Embryonic facial prominence (tissue), 1 donor: ENCODE measurements around the gene DDX25.

Experiments
- DNase-seq: peaks from one replicate; pipeline ENCODE4 v3.0.0-alpha.2; 2016; ENCODE audit errors: extremely low spot score

The DDX25 gene

DNA sequence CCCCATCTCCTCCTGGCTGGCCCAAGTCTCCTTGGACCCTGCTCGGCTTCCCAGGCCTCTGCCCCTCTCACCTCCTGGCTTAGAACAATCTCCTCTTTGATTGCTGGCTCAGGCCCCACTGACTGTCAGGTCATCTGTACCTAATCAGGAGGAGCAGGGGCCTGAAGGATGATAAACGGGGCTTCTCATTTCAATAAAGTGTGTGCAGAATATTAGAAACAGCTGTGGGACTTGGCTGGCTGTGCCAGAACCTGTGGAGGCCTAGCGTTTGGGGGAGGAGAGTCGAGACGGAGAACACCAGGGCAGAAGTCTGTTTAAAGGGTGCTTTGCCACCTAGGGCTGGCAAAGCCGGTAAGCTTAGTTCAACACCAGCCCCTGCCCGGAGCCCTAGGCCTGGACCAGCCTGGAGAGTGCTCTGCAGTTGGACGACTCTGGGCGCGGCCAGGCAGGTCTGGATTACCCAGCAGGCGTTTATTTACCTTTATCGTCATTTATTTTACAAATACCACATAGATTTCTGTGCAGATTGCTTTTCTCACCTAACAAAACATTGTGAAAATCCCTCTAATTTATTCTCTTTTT, 31.4 kb downstream of the DDX25 start:
- DNase-seq = peak; percentile 72

GRCh38 chr11:125938418-125938817, 34.1 kb downstream of the DDX25 start:
- DNase-seq = no peak

- no peak for DNase-seq
Measured at GRCh38 chr11:125939081-125939521, 34.8 kb downstream of the DDX25 start.

DNA sequence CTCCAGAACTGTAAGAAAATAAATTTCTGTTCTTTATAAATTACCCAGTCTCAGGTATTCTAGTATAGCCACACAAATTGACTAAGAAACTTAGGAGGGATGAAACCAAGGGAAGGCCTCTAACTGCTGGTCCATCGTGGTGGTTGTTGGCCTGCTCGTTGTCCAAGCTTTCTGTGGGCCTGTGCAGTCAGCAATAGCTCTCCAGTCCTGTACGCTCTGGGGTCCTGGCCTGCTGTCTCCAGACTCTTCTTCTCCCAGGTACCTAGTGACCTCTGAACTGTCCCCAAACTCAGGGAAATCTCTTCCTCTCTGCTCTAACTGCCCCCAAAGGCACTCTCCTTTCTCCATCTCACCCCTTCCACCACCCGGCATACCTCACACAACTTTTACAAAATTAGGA, 35.8 kb downstream of the DDX25 start:
- no peak for DNase-seq

DNA sequence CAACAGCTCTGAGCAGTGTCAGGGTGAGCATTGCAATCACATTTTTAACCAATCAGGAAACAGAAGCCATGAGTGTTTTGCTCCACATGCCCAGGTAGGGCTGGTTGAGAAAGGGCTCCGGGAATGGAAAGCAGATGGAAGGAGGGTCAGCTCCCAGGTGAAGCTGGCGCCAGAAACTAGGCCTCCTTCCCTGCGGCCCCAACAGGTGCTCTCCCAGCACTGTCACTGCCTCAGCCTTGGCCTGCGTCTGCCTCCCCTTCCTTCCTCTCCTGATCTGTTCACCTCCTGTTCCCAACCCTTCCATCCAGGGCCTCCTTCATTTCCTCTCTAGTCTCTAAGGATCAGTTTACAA, 36.9 kb downstream of the DDX25 start:
- DNase-seq = no peak

DNA sequence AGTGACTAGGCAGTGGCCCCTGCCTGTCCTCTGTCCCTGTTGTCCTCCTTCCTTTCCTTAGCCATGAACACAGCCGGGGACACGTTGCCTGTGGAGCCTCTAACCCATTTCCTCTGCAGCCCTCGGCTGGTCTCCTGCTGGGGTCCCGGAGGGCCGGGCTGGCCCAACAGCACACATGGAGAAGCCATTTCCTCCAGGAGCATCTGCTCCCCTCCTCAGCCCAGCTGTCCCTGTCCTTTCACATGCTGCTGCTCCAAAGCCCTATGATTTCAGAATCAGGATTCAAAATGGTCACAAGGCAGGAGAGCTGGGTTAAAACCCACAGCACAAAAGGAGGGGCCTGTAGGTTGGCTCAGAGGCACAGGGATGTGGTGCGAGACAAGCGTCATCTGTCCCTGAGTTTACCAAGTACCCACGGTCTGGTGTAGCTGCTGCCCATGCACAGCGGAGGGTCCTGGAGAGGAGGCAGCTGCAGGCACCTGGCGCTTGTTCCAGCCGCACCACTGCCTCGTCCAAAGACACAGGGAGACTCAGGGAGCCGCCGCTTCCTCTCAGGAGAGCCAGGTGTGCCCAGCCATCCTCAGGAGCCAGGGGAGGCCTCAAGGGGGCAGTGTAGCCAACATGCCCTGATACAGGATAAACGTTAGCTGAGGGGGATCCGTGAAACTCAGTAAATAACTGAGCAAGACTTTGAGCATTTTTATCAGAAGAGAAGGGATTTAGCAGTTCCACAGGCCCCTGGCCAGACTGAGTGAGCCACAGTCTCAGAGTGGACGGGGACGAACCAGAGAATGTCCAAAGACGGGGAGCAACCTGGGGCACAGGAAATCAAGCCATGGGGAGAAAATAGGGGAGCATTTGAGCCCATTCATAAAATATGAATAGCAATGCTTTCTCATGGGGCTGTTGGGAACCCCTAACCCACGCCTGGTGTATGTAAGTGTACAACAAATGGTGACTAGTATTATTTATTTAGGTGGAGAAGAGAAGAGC, 37.6 kb downstream of the DDX25 start:
- DNase-seq = no peak

DNA sequence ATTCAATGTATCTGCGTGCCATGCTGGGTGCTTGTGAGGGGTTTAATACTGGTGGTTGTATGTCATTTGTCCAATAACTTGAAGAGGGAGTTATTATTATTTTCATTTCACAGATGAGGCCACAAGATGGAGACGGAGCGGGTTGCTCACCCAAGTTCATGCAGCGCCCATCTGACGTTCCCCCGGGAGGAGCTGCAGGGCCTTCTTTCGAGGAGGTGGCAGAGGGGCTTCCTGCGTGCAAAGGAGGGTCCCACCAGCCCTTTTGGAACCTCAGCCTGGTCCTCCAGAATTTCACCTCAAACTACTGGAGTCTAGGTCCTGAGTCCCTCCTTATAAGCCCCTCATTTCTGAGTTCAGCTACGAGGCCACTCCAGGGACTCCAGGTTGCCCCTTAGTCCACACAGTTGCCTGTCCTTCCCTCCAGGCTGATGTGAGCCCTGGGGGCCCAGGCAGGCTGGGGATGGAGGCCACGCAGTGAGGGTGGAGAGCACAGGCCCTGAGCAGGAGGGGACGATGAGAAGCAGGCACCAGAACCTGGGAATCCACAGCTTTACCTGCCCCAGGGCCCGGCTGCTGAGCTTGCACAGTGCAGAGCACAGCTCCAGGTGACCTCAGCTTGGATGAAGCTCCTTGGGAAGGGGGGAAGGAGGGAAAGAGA, 38.6 kb downstream of the DDX25 start:
- DNase-seq = no peak

DNA sequence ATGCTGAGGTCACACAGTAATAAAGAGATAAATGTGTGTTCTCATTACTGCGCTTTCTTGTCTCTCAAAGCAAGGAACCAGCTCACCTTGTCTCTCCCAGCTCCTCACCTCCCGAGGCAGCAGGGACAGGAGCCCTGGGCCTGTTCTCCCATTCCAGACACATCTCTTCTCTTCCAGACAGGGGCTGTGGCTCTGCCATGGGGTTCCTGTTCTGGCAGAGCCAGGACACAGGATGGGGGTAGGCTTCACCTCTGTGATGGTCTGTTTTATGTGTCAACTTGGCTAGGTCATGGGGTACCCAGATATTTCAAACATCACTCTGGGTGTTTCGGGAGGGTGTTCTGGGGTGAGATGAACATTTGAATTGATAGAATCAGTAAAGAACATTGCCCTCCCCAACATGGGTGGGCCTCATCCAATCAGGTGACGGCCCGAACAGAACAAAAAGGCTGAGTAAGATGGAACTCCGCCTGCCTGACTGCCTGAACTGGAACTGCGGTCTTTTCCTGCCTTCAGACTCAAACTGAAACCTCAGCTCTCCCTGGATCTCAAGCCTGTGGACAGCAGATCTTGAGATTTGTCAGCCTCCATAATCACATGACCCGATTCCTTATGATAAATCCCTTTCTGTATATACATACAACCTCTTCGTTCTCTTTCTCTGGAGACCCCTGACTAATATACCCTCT, 39.5 kb downstream of the DDX25 start:
- DNase-seq = no peak

DNA sequence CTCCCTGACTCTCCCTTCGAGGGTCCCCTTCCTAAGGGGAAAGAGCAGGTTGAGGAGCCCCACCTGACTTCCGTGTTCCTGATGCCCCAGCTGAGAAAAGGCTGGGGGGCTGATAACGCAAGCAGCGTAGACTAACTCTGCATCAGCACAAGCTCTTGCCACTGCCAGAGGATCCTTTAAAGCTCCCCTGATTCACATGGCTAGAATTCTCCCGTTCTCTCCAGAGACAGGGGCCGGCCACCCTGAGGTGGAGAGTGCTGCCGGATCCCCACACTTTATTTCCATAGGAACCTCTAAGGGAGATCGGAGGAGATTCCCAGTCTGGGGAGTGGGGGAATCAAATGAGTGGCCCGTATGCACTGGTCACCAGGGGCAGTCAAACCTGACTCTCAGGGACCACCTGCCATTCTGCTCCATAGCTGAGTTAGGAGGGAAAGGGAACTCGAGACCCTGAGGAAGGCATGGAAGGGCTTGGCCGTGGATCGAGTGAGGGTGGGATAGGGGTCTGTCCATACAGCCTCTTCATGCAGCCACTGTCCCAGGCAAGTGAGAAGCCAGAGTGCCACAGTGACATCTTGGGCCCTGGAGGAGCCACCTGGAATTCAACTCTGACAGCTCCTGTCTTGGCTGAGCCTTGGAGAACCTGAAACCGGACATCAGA, 40.2 kb downstream of the DDX25 start:
- DNase-seq = no peak

DNA sequence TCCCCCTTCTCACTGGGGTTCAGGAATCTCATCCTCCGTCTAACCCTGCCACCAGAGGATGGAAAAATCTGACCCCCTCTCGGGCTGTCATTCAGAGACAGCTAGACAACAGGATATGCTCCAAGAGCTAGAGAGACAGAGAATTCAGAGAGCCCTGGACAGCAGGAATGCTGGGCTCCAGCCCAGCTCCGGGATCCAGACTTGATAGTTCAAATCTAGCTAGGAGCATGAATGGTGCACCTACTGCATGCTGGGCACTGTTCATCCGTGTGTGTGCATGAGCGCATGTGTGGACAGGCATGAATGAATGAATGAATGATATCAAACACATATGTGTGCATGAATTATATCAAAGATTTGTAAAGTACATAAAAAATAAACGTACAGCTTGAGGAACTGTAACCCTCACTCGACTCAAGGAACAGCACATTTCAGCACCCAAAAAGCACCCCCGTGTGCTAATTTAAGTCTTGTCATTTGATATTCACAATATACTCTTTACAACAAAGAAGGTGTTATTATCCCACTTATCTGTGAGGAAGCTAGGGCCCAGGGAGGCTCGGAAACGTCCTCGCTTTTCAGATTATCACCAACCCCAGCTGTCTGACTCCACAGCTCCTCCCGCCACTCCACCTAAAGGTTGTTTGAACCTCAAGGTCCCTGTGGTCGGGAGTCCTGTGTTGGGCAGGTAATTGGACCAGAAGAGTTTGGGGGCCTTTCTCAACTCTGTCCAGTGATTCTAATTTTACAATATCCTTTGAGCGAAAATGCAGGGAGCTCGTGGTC, 40.9 kb downstream of the DDX25 start:
- DNase-seq = no peak

DNA sequence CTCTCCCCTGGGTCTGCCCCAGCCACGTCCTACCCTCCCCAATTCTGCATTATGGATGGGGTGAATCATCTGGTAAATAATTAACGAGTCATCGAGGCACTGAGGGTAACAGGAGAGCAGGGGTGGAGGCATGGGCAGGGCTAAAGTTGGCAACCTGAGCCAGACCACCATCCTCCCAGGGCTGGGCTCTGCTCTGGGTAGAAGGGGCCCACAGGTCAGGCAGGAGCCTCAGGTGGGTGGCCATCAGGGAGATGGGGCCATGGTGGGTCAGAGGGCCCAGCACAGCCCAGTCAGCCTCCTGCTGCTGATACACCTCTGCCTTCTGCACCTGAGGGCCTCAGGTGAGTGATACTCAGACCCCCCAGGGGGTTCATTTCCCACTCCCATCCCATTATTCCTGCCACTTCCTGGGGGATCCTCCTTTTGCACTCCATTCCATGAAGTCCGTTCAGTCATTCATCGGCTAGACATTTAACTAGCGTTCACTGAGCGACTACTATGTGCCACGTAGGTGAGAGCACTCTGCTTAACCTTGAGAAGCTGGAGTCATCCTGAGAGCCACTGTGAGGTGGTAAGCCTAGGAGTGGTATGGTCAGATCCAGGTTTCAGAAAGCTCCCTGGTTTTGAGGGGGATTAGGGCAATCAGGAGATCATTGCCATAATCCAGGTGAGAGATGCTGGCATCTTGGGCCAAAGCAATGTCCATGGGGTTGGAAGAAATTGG, 41.7 kb downstream of the DDX25 start, which contains the start of gene VSIG10L2:
Gene VSIG10L2, plus strand, starts transcription at position 248 of the 724 bp plus-strand sequence. Its CDS starts 12 bp downstream, at position 260.
- DNase-seq = no peak

DNA sequence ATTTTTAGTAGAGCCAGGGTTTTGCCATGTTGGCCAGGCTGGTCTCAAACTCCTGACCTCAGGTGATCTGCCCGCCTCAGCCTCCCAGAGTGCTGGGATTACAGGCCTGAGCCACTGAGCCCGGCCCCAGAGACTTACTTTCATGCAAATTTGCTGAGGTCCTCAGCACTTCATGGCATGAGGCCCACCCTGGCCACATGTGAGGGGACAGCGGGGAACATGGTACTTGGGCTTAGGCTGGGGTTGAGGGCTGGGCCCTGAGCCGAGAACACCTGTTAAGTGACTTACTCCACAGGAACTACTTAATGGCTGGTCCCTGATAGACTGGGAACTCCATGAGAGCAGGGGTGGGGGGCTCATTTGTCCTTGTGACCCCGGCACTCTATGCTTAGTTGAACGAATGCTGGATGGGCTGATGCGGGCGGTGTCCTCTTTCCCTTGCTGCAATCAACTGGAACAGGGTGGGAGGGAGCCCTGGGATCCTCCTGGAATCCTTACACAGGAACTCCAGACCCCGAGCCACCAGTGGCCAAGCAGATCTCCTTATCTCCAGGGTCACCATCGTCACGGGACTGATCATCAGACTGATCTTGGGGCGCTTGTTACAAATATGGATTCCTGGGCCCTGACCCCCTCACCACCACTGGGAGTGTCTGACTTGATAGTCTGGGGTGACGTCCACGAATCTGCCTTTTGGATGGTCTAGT, 42.6 kb downstream of the DDX25 start:
- DNase-seq = no peak

- no peak for DNase-seq
Measured at GRCh38 chr11:125947419-125948277, 43.3 kb downstream of the DDX25 start.

DNA sequence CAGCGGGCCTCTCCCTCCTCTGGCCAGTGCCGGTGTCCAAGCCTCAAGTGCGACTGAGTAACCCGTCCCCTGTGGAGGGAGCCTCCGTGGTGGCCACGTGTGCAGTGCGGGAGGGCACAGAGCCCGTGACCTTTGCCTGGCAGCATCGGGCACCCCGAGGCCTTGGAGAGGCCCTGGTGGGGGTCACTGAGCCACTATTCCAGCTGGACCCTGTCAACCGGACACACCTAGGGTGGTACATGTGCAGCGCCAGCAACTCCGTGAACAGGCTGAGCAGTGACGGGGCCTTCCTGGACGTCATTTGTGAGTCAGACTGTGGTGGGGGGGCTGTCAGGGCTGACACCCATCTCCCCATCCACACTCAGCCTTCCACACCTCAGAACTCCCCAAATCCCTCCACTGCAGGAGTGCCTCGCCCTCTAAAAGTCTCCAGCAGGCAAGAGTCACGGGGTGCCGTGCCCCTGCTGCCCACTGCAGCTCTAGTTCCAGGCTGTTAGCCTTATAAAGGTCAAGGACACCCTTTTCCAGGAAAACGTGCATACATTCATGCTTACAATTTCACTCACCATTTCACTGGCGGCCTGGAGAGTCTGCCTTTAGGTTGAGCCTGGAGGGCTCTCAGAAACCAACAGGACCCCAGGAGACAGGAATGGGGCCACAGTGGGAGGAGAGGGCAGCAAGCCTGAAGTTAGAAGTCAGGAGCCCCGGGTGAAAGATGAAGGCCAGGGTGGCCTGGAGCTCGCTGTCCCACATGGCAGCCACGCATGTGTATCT, 44.2 kb downstream of the DDX25 start:
- DNase-seq = no peak

- no peak for DNase-seq
Measured at GRCh38 chr11:125949271-125950177, 45.2 kb downstream of the DDX25 start.

GRCh38 chr11:125950178-125950490, 45.8 kb downstream of the DDX25 start:
- DNase-seq = no peak
